Keratinocyte (primary cell): ENCODE measurements around the gene SH2D1B. TPM values are rescaled to one million over a fixed set of nuclear protein-coding genes. Genes with fewer than 3 reads are reported as not detected.

Experiments used
- DNase-seq: peaks from one replicate; pipeline ENCODE4 v3.0.0-alpha.2; 2011; ENCODE audit warnings: low read depth, missing footprints, low spot score
- FAIRE-seq: peaks from 2 replicates; lab custom pipeline; 2011; peaks lifted over from hg19 to GRCh38; lab: Jason Lieb, UNC
- H2AFZ ChIP-seq: 2 replicates; pipeline ENCODE4 v1.6.0; 2012; ENCODE audit warnings: low read length, control low read depth, inconsistent platforms; ENCODE audit not compliant: control insufficient read depth
- H3K27ac ChIP-seq: 2 replicates; pipeline ENCODE4 v1.5.1; 2011; ENCODE audit warnings: low read length; ENCODE audit not compliant: control insufficient read depth, insufficient read depth
- H3K27me3 ChIP-seq: 3 replicates; pipeline ENCODE4 v1.6.0; 2011; ENCODE audit warnings: low read length; ENCODE audit not compliant: control insufficient read depth, insufficient read depth; ENCODE audit errors: extremely low read depth
- H3K36me3 ChIP-seq, 2 experiments: 2 replicates in 1 of 2; 3 replicates in 1 of 2; pipeline ENCODE4 v1.5.1; 2011; ENCODE audit warnings: low read length in 2 of 2, mild to moderate bottlenecking in 1 of 2; ENCODE audit not compliant: control insufficient read depth in 2 of 2, insufficient read depth in 2 of 2; ENCODE audit errors: extremely low read depth in 1 of 2
- H3K4me1 ChIP-seq: 3 replicates; pipeline ENCODE4 v1.5.1; 2011; ENCODE audit warnings: low read length; ENCODE audit not compliant: control insufficient read depth, insufficient read depth; ENCODE audit errors: extremely low read depth
- H3K4me2 ChIP-seq: 3 replicates; pipeline ENCODE4 v1.6.0; 2011; ENCODE audit warnings: low read depth, low read length; ENCODE audit not compliant: control insufficient read depth, insufficient read depth; ENCODE audit errors: extremely low read depth
- H3K4me3 ChIP-seq, 3 experiments: fragments of 200-600 bp in 1 of 3; sonication (generic) in 1 of 3; 2 replicates in 2 of 3; 3 replicates in 1 of 3; pipeline ENCODE4 v1.5.1; 2011 to 2016; ENCODE audit warnings: low read length in 3 of 3, mild to moderate bottlenecking in 3 of 3, control low read depth in 2 of 3, inconsistent platforms in 1 of 3, low read depth in 1 of 3, mixed read lengths in 1 of 3, mixed run types in 1 of 3, moderate library complexity in 1 of 3; ENCODE audit not compliant: control insufficient read depth in 2 of 3, insufficient read depth in 2 of 3; ENCODE audit errors: extremely low read depth in 1 of 3
- H3K79me2 ChIP-seq: 2 replicates; pipeline ENCODE4 v1.6.0; 2012; ENCODE audit warnings: low read length; ENCODE audit not compliant: control insufficient read depth, insufficient read depth
- H3K9ac ChIP-seq: 3 replicates; pipeline ENCODE4 v1.6.0; 2011; ENCODE audit warnings: low read length; ENCODE audit not compliant: control insufficient read depth, insufficient read depth; ENCODE audit errors: extremely low read depth
- H3K9me1 ChIP-seq: 3 replicates; pipeline ENCODE4 v1.6.0; 2011; ENCODE audit warnings: low read length; ENCODE audit not compliant: control insufficient read depth, insufficient read depth; ENCODE audit errors: extremely low read depth
- H3K9me3 ChIP-seq: 2 replicates; pipeline ENCODE4 v1.5.1; 2012; ENCODE audit warnings: low read depth, low read length; ENCODE audit not compliant: control insufficient read depth
- H4K20me1 ChIP-seq: 3 replicates; pipeline ENCODE4 v1.6.0; 2011; ENCODE audit warnings: low read length; ENCODE audit not compliant: control insufficient read depth, insufficient read depth; ENCODE audit errors: extremely low read depth
- EZH2 ChIP-seq: IDR thresholded peaks from one replicate; pipeline ENCODE4 v1.6.1; 2012; ENCODE audit warnings: inconsistent platforms, mild to moderate bottlenecking, low read length, moderate library complexity
- dilution Hi-C: fragments of 300-500 bp; cut with MboI; formaldehyde crosslinking; loops from one replicate; pipeline ENCODE4 v1.7.0; 2020; ENCODE audit warnings: low sequenced_read_pairs; ENCODE audit not compliant: extremely low pct_ligation_motif_present
- polyA plus RNA-seq, 5 experiments: library from polyadenylated mRNA; depleted of rRNA in 3 of 5; stranded (reverse) in 3 of 5; stranded (forward) in 1 of 5; unstranded in 1 of 5; fragments of >200 nt; gene quantifications; 1 replicate in 1 of 5; 2 replicates in 3 of 5; 3 replicates in 1 of 5; pipeline versions ENCODE4 v1.2.1 to v1.2.3, GENCODE V29; 2011 to 2012; ENCODE audit warnings: missing spikeins in 2 of 5, low read depth in 1 of 5, low replicate concordance in 1 of 5
- TF ChIP-seq, protein P1 (sequence below), 3 experiments: IDR thresholded peaks in 1 of 3; conservative IDR thresholded peaks in 1 of 3; optimal IDR thresholded peaks in 1 of 3; 2 replicates in 2 of 3; 3 replicates in 1 of 3; pipeline versions ENCODE3 to v1.5.1; 2011; ENCODE audit warnings: low read length in 3 of 3, mild to moderate bottlenecking in 3 of 3, moderate library complexity in 2 of 3, control low read depth in 1 of 3, inconsistent platforms in 1 of 3; ENCODE audit not compliant: insufficient read depth in 2 of 3; ENCODE audit errors: extremely low read depth in 1 of 3

SH2D1B gene
- polyA plus RNA-seq, 1 donor (not counting 4 experiments of a cell fraction or from before 2014, with no cell fraction given), result not detected

DNA sequence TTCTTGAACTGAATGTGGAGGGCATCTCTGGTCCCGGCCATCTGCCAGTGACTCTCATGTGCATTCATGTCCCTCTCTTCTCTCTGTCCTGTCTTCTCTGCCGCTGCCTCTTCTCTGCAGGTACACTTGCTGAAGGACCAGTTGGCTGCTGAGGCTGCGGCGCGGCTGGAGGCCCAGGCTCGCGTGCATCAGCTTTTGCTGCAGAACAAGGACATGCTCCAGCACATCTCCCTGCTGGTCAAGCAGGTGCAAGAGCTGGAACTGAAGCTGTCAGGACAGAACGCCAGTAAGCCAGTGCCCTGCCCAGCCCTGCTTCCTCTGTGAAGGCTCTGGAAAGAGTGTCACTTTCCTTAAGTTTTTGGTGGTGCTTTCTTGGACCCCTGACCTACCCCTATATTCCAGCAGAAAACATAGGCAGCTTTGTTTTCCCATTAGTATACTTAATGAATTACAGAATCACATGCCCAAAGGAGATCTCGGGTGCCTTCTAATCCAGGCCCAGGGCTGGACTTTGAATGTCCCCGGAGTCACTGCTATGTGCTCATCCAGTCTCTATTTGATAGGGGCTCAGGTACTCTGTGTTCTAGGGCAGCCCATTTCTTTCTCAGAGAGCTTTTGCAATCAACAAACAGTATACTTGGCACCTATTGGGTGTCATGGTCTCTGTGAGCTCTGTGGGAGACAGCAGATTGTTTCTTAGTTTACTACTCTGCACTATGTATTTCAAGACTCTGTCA lies 46.5 kb downstream of the SH2D1B start:
- H3K9me3 ChIP-seq, result no peaks in the 10 kb centered on the region
- TF ChIP-seq, protein P1, sequence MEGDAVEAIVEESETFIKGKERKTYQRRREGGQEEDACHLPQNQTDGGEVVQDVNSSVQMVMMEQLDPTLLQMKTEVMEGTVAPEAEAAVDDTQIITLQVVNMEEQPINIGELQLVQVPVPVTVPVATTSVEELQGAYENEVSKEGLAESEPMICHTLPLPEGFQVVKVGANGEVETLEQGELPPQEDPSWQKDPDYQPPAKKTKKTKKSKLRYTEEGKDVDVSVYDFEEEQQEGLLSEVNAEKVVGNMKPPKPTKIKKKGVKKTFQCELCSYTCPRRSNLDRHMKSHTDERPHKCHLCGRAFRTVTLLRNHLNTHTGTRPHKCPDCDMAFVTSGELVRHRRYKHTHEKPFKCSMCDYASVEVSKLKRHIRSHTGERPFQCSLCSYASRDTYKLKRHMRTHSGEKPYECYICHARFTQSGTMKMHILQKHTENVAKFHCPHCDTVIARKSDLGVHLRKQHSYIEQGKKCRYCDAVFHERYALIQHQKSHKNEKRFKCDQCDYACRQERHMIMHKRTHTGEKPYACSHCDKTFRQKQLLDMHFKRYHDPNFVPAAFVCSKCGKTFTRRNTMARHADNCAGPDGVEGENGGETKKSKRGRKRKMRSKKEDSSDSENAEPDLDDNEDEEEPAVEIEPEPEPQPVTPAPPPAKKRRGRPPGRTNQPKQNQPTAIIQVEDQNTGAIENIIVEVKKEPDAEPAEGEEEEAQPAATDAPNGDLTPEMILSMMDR (optimal IDR thresholded peaks at IDR 0.05 in 1 of 3, IDR thresholded peaks at IDR 0.05 in 1 of 3, conservative IDR thresholded peaks at IDR 0.05 in 1 of 3; ENCODE audit: extremely low read depth in 1 of 3, insufficient read depth in 2 of 3, low read length in 3 of 3), result no peak
- no peak for TF ChIP-seq EZH2
- H3K9ac ChIP-seq, result no peak overlapping the region
- no peak overlapping the region for H2AFZ ChIP-seq
- dilution Hi-C loops, result no loop called here
- no peak overlapping the region for H3K4me2 ChIP-seq
- no peak for DNase-seq
- H3K9me1 ChIP-seq, result no peaks in the 10 kb centered on the region
- peaks cover 15% of the 10 kb centered on the region for H3K4me1 ChIP-seq
- no peaks in the 10 kb centered on the region for H3K79me2 ChIP-seq
- H3K36me3 ChIP-seq, result no peaks in the 10 kb centered on the region
- H3K27ac ChIP-seq, result no peak overlapping the region
- H4K20me1 ChIP-seq, result no peaks in the 10 kb centered on the region
- peaks cover 6% of the 10 kb centered on the region for H3K27me3 ChIP-seq
- FAIRE-seq, result no peak
- H3K4me3 ChIP-seq, result no peak overlapping the region

DNA sequence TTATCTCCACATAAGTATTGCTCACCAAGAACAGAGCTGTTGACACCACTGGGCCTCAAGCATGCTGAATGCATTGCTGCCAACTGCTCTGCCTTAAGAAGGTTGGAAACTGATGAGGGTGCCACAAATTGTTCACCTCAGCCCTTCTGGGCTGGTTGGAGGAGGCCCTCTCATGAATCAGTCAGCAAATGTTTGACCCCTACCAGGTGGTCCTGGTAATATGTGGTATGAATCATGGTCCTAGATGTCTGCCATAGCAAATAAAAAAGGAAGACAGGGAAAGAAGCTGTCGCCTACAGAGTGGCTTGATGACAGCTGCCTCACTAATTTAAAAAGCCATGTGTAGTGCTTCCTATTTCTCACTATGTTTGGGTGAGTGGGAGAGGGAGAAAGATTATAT lies 47.4 kb downstream of the SH2D1B start:
- H3K27ac ChIP-seq, result no peak overlapping the region
- H3K9me1 ChIP-seq, result no peaks in the 10 kb centered on the region
- no peaks in the 10 kb centered on the region for H3K9me3 ChIP-seq
- DNase-seq, result no peak
- no peaks in the 10 kb centered on the region for H3K79me2 ChIP-seq
- no peak for TF ChIP-seq EZH2
- H3K4me2 ChIP-seq, result no peak overlapping the region
- H3K36me3 ChIP-seq, result no peaks in the 10 kb centered on the region
- no peak for FAIRE-seq
- H4K20me1 ChIP-seq, result no peaks in the 10 kb centered on the region
- no peak overlapping the region for H3K9ac ChIP-seq
- dilution Hi-C loops, result no loop called here
- no peak overlapping the region for H3K4me3 ChIP-seq
- peaks cover 6% of the 10 kb centered on the region for H3K4me1 ChIP-seq
- H3K27me3 ChIP-seq, result peaks cover 6% of the 10 kb centered on the region
- no peak overlapping the region for H2AFZ ChIP-seq
